ENCODE results near the gene MPPE1. TPM values are rescaled to one million over a fixed set of nuclear protein-coding genes. Genes with fewer than 3 reads are reported as not detected.
"Not testable (repeated sequence)": the region's sequence is repeated elsewhere in the genome, so short reads cannot be mapped to it uniquely, and the experiment has no call there.

MPPE1 gene
- total RNA-seq, 6 donors from 2014 or later: 37.4 to 114 (median 75.3) TPM

DNA sequence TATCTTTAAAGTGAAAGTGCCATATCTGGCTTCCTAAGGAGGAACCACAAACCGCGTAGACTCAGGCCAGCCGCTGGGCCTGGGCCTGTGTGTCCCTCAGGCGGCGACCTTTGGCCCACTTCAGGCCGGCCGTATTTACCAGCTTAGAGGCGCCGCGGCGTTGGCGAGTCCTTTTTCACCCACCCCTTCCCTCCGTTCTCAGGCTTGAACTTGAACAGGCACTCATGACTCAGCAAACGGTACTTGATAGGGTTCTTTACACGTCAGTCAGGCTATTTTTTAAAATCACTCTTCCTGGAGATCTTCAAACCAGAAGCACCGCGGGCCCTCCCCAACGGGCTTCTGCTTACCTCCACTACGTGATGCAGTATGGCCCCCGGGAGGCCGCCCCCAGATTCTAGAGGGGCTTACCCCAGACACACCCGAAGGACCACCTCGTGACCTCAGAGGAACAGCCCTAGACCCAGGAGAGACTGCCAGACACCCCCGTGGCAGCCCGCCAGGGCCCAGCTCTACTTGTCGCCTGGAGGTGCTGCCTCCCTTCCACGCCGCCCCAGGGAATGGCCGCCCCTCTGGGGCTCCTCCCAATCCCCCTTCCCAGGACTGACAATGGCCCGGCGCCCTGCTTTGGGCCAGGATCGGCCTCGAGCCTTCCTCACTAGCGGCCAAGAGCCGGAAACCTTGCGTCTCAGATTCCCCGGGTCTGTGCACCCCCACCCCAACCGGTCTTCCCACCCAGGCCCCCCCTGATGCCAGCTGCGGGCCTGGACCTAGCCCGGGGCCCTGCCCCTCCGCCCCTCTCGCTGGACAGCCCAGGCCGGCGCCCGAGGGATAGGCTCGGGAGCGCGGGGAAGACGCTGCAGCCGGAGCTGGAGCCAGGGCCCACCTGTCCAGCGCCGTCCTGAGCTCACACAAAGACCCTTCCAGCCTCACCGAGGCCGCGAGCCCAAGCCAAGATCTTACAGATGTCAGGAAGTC, 39.4 kb upstream of the MPPE1 start:
- TF ChIP-seq, protein P1, sequence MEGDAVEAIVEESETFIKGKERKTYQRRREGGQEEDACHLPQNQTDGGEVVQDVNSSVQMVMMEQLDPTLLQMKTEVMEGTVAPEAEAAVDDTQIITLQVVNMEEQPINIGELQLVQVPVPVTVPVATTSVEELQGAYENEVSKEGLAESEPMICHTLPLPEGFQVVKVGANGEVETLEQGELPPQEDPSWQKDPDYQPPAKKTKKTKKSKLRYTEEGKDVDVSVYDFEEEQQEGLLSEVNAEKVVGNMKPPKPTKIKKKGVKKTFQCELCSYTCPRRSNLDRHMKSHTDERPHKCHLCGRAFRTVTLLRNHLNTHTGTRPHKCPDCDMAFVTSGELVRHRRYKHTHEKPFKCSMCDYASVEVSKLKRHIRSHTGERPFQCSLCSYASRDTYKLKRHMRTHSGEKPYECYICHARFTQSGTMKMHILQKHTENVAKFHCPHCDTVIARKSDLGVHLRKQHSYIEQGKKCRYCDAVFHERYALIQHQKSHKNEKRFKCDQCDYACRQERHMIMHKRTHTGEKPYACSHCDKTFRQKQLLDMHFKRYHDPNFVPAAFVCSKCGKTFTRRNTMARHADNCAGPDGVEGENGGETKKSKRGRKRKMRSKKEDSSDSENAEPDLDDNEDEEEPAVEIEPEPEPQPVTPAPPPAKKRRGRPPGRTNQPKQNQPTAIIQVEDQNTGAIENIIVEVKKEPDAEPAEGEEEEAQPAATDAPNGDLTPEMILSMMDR (IDR thresholded peaks at IDR 0.05): no peak
- TF ChIP-seq POLR2AphosphoS5 (IDR thresholded peaks at IDR 0.05) (peak; percentile 75 to 81), EP300 (IDR thresholded peaks at IDR 0.05) (peak in 2 of 4 donors; percentile 9 to 87), POLR2A (IDR thresholded peaks at IDR 0.05) (peak in 3 of 4 donors; percentile 55 to 85 (median 61))

DNA sequence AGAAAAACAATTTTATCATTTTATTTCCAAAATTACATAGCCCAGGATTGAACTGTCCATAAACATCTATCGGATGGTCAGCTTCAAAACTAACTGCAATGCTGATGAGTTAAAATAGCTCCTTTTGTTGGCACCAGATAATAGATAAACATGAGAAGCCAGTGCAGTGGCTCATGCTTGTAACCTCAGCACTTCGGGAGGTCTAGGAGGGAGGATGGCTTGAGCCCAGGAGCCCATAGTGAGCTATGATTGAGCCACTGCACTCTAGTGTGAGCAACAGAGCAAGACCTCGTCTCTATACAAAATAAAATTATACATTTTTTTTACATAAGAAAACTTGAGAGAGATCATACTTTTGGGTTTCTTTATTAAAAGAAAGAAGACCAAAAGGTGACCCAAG, 38.6 kb upstream of the MPPE1 start:
- peak in 1 of 2 donors; percentile 64 for ATAC-seq (ENCODE audit: low FRiP score in 2 of 2)
- H3K27ac ChIP-seq: peak overlapping the region; percentile 94 to 99 (median 96)
- no peak for TF ChIP-seq EP300 (IDR thresholded peaks at IDR 0.05)
- TF ChIP-seq, protein P1 (IDR thresholded peaks at IDR 0.05): no peak
- TF ChIP-seq POLR2A (IDR thresholded peaks at IDR 0.05): no peak
- TF ChIP-seq POLR2AphosphoS5 (IDR thresholded peaks at IDR 0.05): no peak
- peaks cover 17 to 34% (median 28%) of the 10 kb centered on the region in 4 donors for H3K4me1 ChIP-seq
- no peak for DNase-seq
- H3K27me3 ChIP-seq: no peaks in the 10 kb centered on the region
- H3K36me3 ChIP-seq: no peaks in the 10 kb centered on the region
- H3K4me3 ChIP-seq: peak overlapping the region in 2 of 4 donors; percentile 54 to 57
- H3K9me3 ChIP-seq: no peaks in the 10 kb centered on the region
- 25% methylated on average over 3 of the region's 3 CpGs for WGBS, 2 donors

More for the DNA sequence above, 39.4 kb upstream of the MPPE1 start:
- H3K4me3 ChIP-seq: peak overlapping the region; percentile 22 to 57 (median 48)
- 10 to 18% methylated on average over 23 to 49 of the region's 55 CpGs for WGBS, 2 donors
- no peaks in the 10 kb centered on the region for H3K36me3 ChIP-seq
- DNase-seq: peak; percentile 93 to 99
- H3K4me1 ChIP-seq: peaks cover 17 to 34% (median 28%) of the 10 kb centered on the region in 4 donors
- peak; percentile 96 to 98 for ATAC-seq (ENCODE audit: low FRiP score in 2 of 2)
- H3K27me3 ChIP-seq: no peaks in the 10 kb centered on the region
- peak overlapping the region; percentile 94 to 99 (median 96) for H3K27ac ChIP-seq
- no peaks in the 10 kb centered on the region for H3K9me3 ChIP-seq

DNA sequence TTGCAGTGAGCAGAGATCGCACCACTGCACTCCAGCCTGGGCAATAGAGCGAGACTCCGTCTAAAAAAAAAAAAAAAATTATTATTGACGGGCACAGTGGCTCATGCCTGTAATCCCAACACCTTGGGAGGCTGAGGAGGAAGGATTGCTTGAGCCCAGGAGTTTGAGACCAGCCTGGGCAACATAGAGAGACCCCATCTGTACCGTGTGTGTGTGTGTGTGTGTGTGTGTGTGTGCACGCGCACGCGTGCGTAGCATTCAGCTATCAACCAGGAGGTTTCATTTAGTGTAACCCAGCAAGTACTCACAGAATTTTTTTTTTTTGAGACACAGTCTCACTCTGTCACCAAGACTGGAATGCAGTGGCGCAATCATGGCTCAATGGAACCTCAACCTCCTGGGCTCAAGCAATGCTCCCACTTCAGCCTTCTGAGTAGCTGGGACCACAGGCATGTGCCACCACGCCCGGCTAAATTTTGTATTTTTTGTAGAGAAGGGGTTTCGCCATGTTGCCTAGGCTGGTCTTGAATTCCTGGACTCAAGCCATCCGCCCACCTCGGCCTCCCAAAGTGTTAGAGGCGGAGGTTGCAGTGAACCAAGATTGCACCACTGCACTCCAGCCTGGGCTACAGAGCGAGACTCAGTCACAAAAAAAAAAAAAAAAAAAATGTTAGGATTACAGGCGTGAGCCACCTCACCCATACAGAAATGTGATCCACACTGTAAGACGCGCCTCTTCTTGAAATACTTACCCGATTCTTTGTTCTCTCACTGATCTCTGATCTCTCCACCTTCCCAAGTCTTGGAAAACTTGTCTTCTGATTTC, 37.9 kb upstream of the MPPE1 start:
- peak overlapping the region; percentile 94 to 99 (median 96) for H3K27ac ChIP-seq
- peak; percentile 60 to 79 for ATAC-seq (ENCODE audit: low FRiP score in 2 of 2)

DNA sequence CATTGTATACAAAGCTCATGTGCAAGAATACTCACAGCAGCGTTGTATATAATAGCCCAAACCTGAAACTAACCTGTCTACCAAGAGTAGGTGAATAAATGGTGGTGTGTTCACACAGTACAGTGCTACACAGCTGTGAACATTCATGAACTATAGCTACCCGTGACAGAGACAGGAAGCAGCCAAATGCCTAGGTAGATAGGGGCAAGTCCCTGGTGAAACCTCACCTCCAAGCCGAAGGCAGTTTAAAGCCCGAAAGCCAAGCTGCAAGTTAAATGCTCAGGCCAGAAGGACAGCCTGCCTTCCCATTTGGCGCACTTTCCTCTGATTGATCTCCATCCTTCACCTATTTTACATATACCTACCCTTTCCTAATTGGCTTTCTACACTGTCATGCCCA, 36.7 kb upstream of the MPPE1 start:
- Histone ChIP-seq H3K27me3 (no peaks in the 10 kb centered on the region), H3K9me3 (no peaks in the 10 kb centered on the region), H3K36me3 (no peaks in the 10 kb centered on the region), H3K4me3 (no peak overlapping the region), H3K27ac (no peak overlapping the region), H3K4me1 (peaks cover 17 to 34% (median 28%) of the 10 kb centered on the region in 4 donors)
- WGBS, 2 donors: 83 to 85% methylated on average over 5 of the region's 5 CpGs
- ATAC-seq (ENCODE audit: low FRiP score in 2 of 2) (no peak), DNase-seq (no peak)
- TF ChIP-seq POLR2A (IDR thresholded peaks at IDR 0.05): no peak
- no peak for TF ChIP-seq EP300 (IDR thresholded peaks at IDR 0.05)
- TF ChIP-seq, protein P1 (IDR thresholded peaks at IDR 0.05): no peak
- TF ChIP-seq POLR2AphosphoS5 (IDR thresholded peaks at IDR 0.05): no peak

More for the DNA sequence above, 37.9 kb upstream of the MPPE1 start:
- TF ChIP-seq EP300 (IDR thresholded peaks at IDR 0.05): peak in 1 of 4 donors; percentile 12
- TF ChIP-seq POLR2AphosphoS5 (IDR thresholded peaks at IDR 0.05): peak; percentile 27 to 37
- H3K4me1 ChIP-seq: peaks cover 17 to 34% (median 28%) of the 10 kb centered on the region in 4 donors
- not testable (repeated sequence) for H3K27me3 ChIP-seq, H3K9me3 ChIP-seq, H3K36me3 ChIP-seq
- peak in 1 of 2 donors; percentile 89 for DNase-seq
- peak overlapping the region in 1 of 4 donors; percentile 57 for H3K4me3 ChIP-seq
- whole genome bisulfite sequencing, 2 donors: 60 to 75% methylated on average over 22 of the region's 22 CpGs

All from upper lobe of left lung (tissue), 6 donors.